ENCODE measurements around the gene RAD51B.

- TF ChIP-seq POLR2AphosphoS5 (IDR thresholded peaks at IDR 0.05) (no peak), POLR2A (IDR thresholded peaks at IDR 0.05) (no peak), CTCF (IDR thresholded peaks at IDR 0.05) (no peak)
These were observed 268.9 kb downstream of the RAD51B start for GRCh38 chr14:68088451-68088854.
